IMR-90 (cell line): ENCODE results near the gene CCDC38.

Experiments used
- BHLHE40 ChIP-seq: fragments of 150-350 bp; IDR thresholded peaks from 2 replicates; pipeline ENCODE4 v1.6.1; 2016; ENCODE audit warnings: mild to moderate bottlenecking, low read depth, low read length
- CEBPB ChIP-seq: IDR thresholded peaks from 2 replicates; pipeline ENCODE4 v1.6.1; 2012; ENCODE audit warnings: low read depth, low read length, improper control_type of control experiment
- CTCF ChIP-seq: conservative IDR thresholded peaks from 2 replicates; pipeline ENCODE4 v1.5.1; 2012; ENCODE audit warnings: mild to moderate bottlenecking, low read depth, low read length, improper control_type of control experiment
- NFE2L2 ChIP-seq: fragments of 150-350 bp; IDR thresholded peaks from 2 replicates; pipeline ENCODE4 v1.6.1; 2016; ENCODE audit warnings: low read depth, mild to moderate bottlenecking, low read length
- POLR2A ChIP-seq: IDR thresholded peaks from 2 replicates; pipeline ENCODE4 v1.6.1; 2012; ENCODE audit warnings: mild to moderate bottlenecking, low read depth, low read length
- RAD21 ChIP-seq: IDR thresholded peaks from 2 replicates; pipeline ENCODE4 v1.6.1; 2012; ENCODE audit warnings: low read length, improper control_type of control experiment
- RCOR1 ChIP-seq: IDR thresholded peaks from 2 replicates; pipeline ENCODE4 v1.6.1; 2012; ENCODE audit warnings: mild to moderate bottlenecking, low read length, improper control_type of control experiment; ENCODE audit not compliant: insufficient replicate concordance
- RFX5 ChIP-seq: IDR thresholded peaks from 2 replicates; pipeline ENCODE4 v1.8.0; 2012; ENCODE audit warnings: low read depth, mild to moderate bottlenecking, low read length, moderate library complexity
- SMC3 ChIP-seq: fragments of 150-350 bp; IDR thresholded peaks from 2 replicates; pipeline ENCODE4 v1.6.1; 2016; ENCODE audit warnings: low read depth, mild to moderate bottlenecking, antibody characterized with exemption, low read length, moderate library complexity
- USF2 ChIP-seq: fragments of 150-350 bp; IDR thresholded peaks from 2 replicates; pipeline ENCODE4 v1.6.1; 2017; ENCODE audit warnings: mild to moderate bottlenecking, antibody characterized with exemption, low read length, low read depth

- no peak for TF ChIP-seq CTCF
- no peak for TF ChIP-seq POLR2A
- no peak for TF ChIP-seq RCOR1
- TF ChIP-seq SMC3, result no peak
- TF ChIP-seq CEBPB, result no peak
- no peak for TF ChIP-seq NFE2L2
- no peak for TF ChIP-seq RAD21
- TF ChIP-seq RFX5, result no peak
- no peak for TF ChIP-seq BHLHE40
- TF ChIP-seq USF2, result no peak
These were observed 7.2 kb upstream of the CCDC38 start for GRCh38 chr12:95949477-95950206.
